H9 (cell line): ENCODE measurements around the gene LPCAT3. TPM values are rescaled to one million over a fixed set of nuclear protein-coding genes. Genes with fewer than 3 reads are reported as not detected.

ENCODE experiments used
- DNase-seq: peaks from one replicate; pipeline ENCODE4 v3.0.0-alpha.2; 2017
- H2AFZ ChIP-seq: one replicate; pipeline ENCODE4 v1.6.1; 2013; ENCODE audit warnings: mild to moderate bottlenecking, low read length, control low read depth, moderate library complexity
- H2AK5ac ChIP-seq: 2 replicates; pipeline ENCODE4 v1.6.1; 2013; ENCODE audit warnings: low read length, control low read depth, mixed read lengths; ENCODE audit not compliant: insufficient read length
- H2BK120ac ChIP-seq: one replicate; pipeline ENCODE4 v1.6.1; 2013; ENCODE audit warnings: low read depth, mild to moderate bottlenecking, low read length, control low read depth, inconsistent platforms; ENCODE audit not compliant: poor library complexity, severe bottlenecking
- H2BK12ac ChIP-seq: 2 replicates; pipeline ENCODE4 v1.6.1; 2013; ENCODE audit warnings: low read length, control low read depth, mixed read lengths, low read depth; ENCODE audit not compliant: insufficient read length
- H2BK15ac ChIP-seq: 2 replicates; pipeline ENCODE4 v1.6.1; 2013; ENCODE audit warnings: low read depth, low read length, control low read depth
- H2BK20ac ChIP-seq: one replicate; pipeline ENCODE4 v1.6.1; 2013; ENCODE audit warnings: low read depth, mild to moderate bottlenecking, low read length, control low read depth, inconsistent platforms; ENCODE audit not compliant: poor library complexity, severe bottlenecking
- H2BK5ac ChIP-seq: 2 replicates; pipeline ENCODE4 v1.6.1; 2013; ENCODE audit warnings: low read length, control low read depth, mixed read lengths; ENCODE audit not compliant: insufficient read length
- H3K14ac ChIP-seq: 2 replicates; pipeline ENCODE4 v1.6.1; 2013; ENCODE audit warnings: low read length, control low read depth; ENCODE audit not compliant: insufficient read depth
- H3K18ac ChIP-seq: 2 replicates; pipeline ENCODE4 v1.6.1; 2013; ENCODE audit warnings: low read depth, mild to moderate bottlenecking, mixed read lengths, low read length, control low read depth; ENCODE audit not compliant: insufficient read length
- H3K23ac ChIP-seq: 2 replicates; pipeline ENCODE4 v1.6.1; 2013; ENCODE audit warnings: low read length, control low read depth, mixed read lengths, low read depth; ENCODE audit not compliant: insufficient read length
- H3K23me2 ChIP-seq: 2 replicates; pipeline ENCODE4 v1.6.1; 2013; ENCODE audit warnings: low read depth, mild to moderate bottlenecking, mixed read lengths, low read length, control low read depth; ENCODE audit not compliant: insufficient read length, poor library complexity, severe bottlenecking
- H3K27ac ChIP-seq: 2 replicates; pipeline ENCODE4 v1.5.1; 2013; ENCODE audit warnings: low read length, control low read depth, mixed read lengths, low read depth; ENCODE audit not compliant: insufficient read length
- H3K27me3 ChIP-seq: 2 replicates; pipeline ENCODE4 v1.6.1; 2013; ENCODE audit warnings: low read length, control low read depth, inconsistent platforms; ENCODE audit not compliant: insufficient read depth
- H3K4ac ChIP-seq: 2 replicates; pipeline ENCODE4 v1.6.1; 2013; ENCODE audit warnings: low read depth, mild to moderate bottlenecking, control low read depth, inconsistent platforms, low read length, moderate library complexity
- H3K4me1 ChIP-seq: 2 replicates; pipeline ENCODE4 v1.6.1; 2013; ENCODE audit warnings: low read length, control low read depth, inconsistent platforms; ENCODE audit not compliant: insufficient read depth
- H3K4me2 ChIP-seq: 2 replicates; pipeline ENCODE4 v1.6.1; 2013; ENCODE audit warnings: low read length, control low read depth, mixed read lengths; ENCODE audit not compliant: insufficient read length, insufficient read depth
- H3K56ac ChIP-seq: 2 replicates; pipeline ENCODE4 v1.6.1; 2013; ENCODE audit warnings: low read depth, mild to moderate bottlenecking, mixed read lengths, low read length, control low read depth; ENCODE audit not compliant: insufficient read length
- H3K79me1 ChIP-seq: 2 replicates; pipeline ENCODE4 v1.6.1; 2013; ENCODE audit warnings: low read depth, mild to moderate bottlenecking, moderate library complexity, low read length, control low read depth, inconsistent platforms; ENCODE audit not compliant: insufficient read depth, poor library complexity, severe bottlenecking
- H3K79me2 ChIP-seq: 2 replicates; pipeline ENCODE4 v1.6.1; 2013; ENCODE audit warnings: low read length, control low read depth, inconsistent platforms; ENCODE audit not compliant: insufficient read depth
- H3K9ac ChIP-seq: 2 replicates; pipeline ENCODE4 v1.6.1; 2013; ENCODE audit warnings: low read length, control low read depth, mixed read lengths; ENCODE audit not compliant: insufficient read length; ENCODE audit errors: extremely low read depth
- H3K9me3 ChIP-seq: one replicate; pipeline ENCODE4 v1.6.1; 2013; ENCODE audit warnings: low read depth, low read length, inconsistent platforms; ENCODE audit not compliant: control insufficient read depth
- H3T11ph ChIP-seq: one replicate; pipeline ENCODE4 v1.6.1; 2013; ENCODE audit warnings: mild to moderate bottlenecking, low read length, control low read depth, inconsistent platforms
- H4K20me1 ChIP-seq: one replicate; pipeline ENCODE4 v1.6.1; 2013; ENCODE audit not compliant: control insufficient read depth, insufficient read length, insufficient read depth
- H4K5ac ChIP-seq: 2 replicates; pipeline ENCODE4 v1.6.1; 2013; ENCODE audit warnings: low read depth, mild to moderate bottlenecking, mixed read lengths, low read length, control low read depth; ENCODE audit not compliant: insufficient read length
- H4K8ac ChIP-seq: replicated peaks from 2 replicates; pipeline ENCODE4 v1.6.1; 2013; ENCODE audit warnings: low read length, control low read depth, mixed read lengths, low read depth; ENCODE audit not compliant: insufficient read length
- H4K91ac ChIP-seq: 2 replicates; pipeline ENCODE4 v1.6.1; 2013; ENCODE audit warnings: low read depth, mild to moderate bottlenecking, moderate library complexity, mixed read lengths, low read length, control low read depth; ENCODE audit not compliant: insufficient read length
- H3K27ac Mint-ChIP-seq, 3 experiments: 2 replicates in 2 of 3; 3 replicates in 1 of 3; pipeline ENCODE4 v1.8.0; 2020 to 2021; ENCODE audit warnings: mixed read lengths in 3 of 3, mild to moderate bottlenecking in 1 of 3, moderate library complexity in 1 of 3
- H3K27me3 Mint-ChIP-seq: 2 replicates; pipeline ENCODE4 v1.8.0; 2021; ENCODE audit warnings: low read depth, mild to moderate bottlenecking, moderate library complexity, mixed read lengths
- H3K36me3 Mint-ChIP-seq, 3 experiments: 2 replicates in 2 of 3; 3 replicates in 1 of 3; pipeline ENCODE4 v1.8.0; 2020 to 2021; ENCODE audit warnings: low read depth in 3 of 3, mixed read lengths in 3 of 3; ENCODE audit not compliant: insufficient read depth in 1 of 3
- H3K4me1 Mint-ChIP-seq, 2 experiments: 2 replicates each; pipeline ENCODE4 v1.8.0; 2020; ENCODE audit warnings: mixed read lengths in 2 of 2
- H3K4me3 Mint-ChIP-seq, 2 experiments: 2 replicates in 1 of 2; 3 replicates in 1 of 2; pipeline ENCODE4 v1.8.0; 2020 to 2021; ENCODE audit warnings: mild to moderate bottlenecking in 2 of 2, mixed read lengths in 2 of 2, moderate library complexity in 1 of 2
- H3K9me3 Mint-ChIP-seq, 2 experiments: 2 replicates in 1 of 2; 3 replicates in 1 of 2; pipeline ENCODE4 v1.8.0; 2020; ENCODE audit warnings: mild to moderate bottlenecking in 2 of 2, mixed read lengths in 2 of 2, moderate library complexity in 1 of 2
- CTCF ChIP-seq: fragments of 200-600 bp; sonication (generic); conservative IDR thresholded peaks from 3 replicates; pipeline ENCODE4 v1.8.0; 2021; ENCODE audit warnings: antibody characterized with exemption, mild to moderate bottlenecking
- WGBS: extraction: QIAGEN DNeasy Blood & Tissue Kit; methylation state at CpG from one replicate; pipeline ENCODE4 v1.1.7; 2013; ENCODE audit warnings: missing lambda C conversion rate, low lambda C conversion rate, mixed read lengths; ENCODE audit not compliant: insufficient read length; ENCODE audit errors: extremely low coverage; 5-methylcytosine and 5-hydroxymethylcytosine counted together
- total RNA-seq: library from RNA; stranded (reverse); gene quantifications from 2 replicates; pipeline ENCODE4 v1.2.1, GENCODE V29; 2021

LPCAT3 gene
- total RNA-seq, 1 experiment from 2014 or later: 47.7 TPM

GRCh38 chr12:6943389-6943721 is 74.9 kb downstream of the LPCAT3 start:
- H3K9ac ChIP-seq: peak overlapping the region; percentile 57
- H3K18ac ChIP-seq: peak overlapping the region; percentile 94
- H3K9me3 ChIP-seq: no peaks in the 10 kb centered on the region
- Mint-ChIP-seq H3K27me3 (peaks cover 2% of the 10 kb centered on the region; the same call in 1 of the 2 replicates), H3K4me3 (peak overlapping the region; percentile 93 to 94), H3K36me3 (peaks cover 17 to 46% (median 30%) of the 10 kb centered on the region in 3 experiments), H3K9me3 (no peaks in the 10 kb centered on the region; a peak in 2 of 5 replicates), H3K27ac (peak overlapping the region; percentile 98 to 100 (median 100)), H3K4me1 (peaks cover 38 to 45% of the 10 kb centered on the region in 2 experiments)
- peak overlapping the region; percentile 96 for H3K4me2 ChIP-seq
- no peak for TF ChIP-seq CTCF
- no peak overlapping the region for H3K23ac ChIP-seq
- H2AK5ac ChIP-seq: no peak overlapping the region
- WGBS: no CpG with 5 or more reads among the region's 13 CpGs
- H4K91ac ChIP-seq: no peak overlapping the region
- no peak overlapping the region for H2BK15ac ChIP-seq
- H3K79me2 ChIP-seq: no peaks in the 10 kb centered on the region
- H3K56ac ChIP-seq: no peak overlapping the region
- no peaks in the 10 kb centered on the region for H3K79me1 ChIP-seq
- peak overlapping the region; percentile 60 for H3T11ph ChIP-seq
- no peak overlapping the region for H2AFZ ChIP-seq
- H4K5ac ChIP-seq: no peak overlapping the region
- peak overlapping the region; percentile 96 for H3K27ac ChIP-seq
- peaks cover 16% of the 10 kb centered on the region for H3K23me2 ChIP-seq
- H4K8ac ChIP-seq: no peak overlapping the region
- no peaks in the 10 kb centered on the region for H4K20me1 ChIP-seq
- no peak overlapping the region for H2BK20ac ChIP-seq
- no peaks in the 10 kb centered on the region for H3K27me3 ChIP-seq
- peak overlapping the region; percentile 73 for H2BK5ac ChIP-seq
- peak overlapping the region; percentile 44 for H2BK120ac ChIP-seq
- DNase-seq: peak; percentile 93
- no peak overlapping the region for H2BK12ac ChIP-seq
- 0 out of 2 replicates have a peak, but pooled peaks cover 4% of the 10 kb centered on the region for H3K4me1 ChIP-seq
- H3K4ac ChIP-seq: peak overlapping the region; percentile 18; the same call in 1 of the 2 replicates
- peak overlapping the region; percentile 85; the same call in 1 of the 2 replicates for H3K14ac ChIP-seq
